HEK293 (cell line): ENCODE measurements around the gene MRPL54.

ENCODE experiments used
- BCL6B ChIP-seq: fragments of 450-650 bp; formaldehyde crosslinking; IDR thresholded peaks from 2 replicates; pipeline ENCODE4 v1.5.1; 2017; ENCODE audit warnings: missing biosample characterization, missing genetic modification characterization
- SALL2 ChIP-seq: fragments of 450-650 bp; formaldehyde crosslinking; IDR thresholded peaks from 2 replicates; pipeline ENCODE4 v1.5.0; 2017; ENCODE audit warnings: missing biosample characterization, mild to moderate bottlenecking, missing genetic modification characterization, borderline replicate concordance
- SETDB1 ChIP-seq: IDR thresholded peaks from one replicate; pipeline ENCODE4 v1.6.1; 2017; ENCODE audit warnings: mild to moderate bottlenecking, low read length, moderate library complexity, mixed read lengths; ENCODE audit not compliant: insufficient read length
- ZNF311 ChIP-seq: fragments of 450-650 bp; formaldehyde crosslinking; IDR thresholded peaks from 2 replicates; pipeline ENCODE4 v1.5.1; 2017; ENCODE audit warnings: missing biosample characterization, missing genetic modification characterization, borderline replicate concordance
- ZNF664 ChIP-seq: fragments of 450-650 bp; formaldehyde crosslinking; IDR thresholded peaks from 2 replicates; pipeline ENCODE4 v1.5.1; 2016; ENCODE audit warnings: missing biosample characterization, missing genetic modification characterization
- ZSCAN18 ChIP-seq: fragments of 450-650 bp; formaldehyde crosslinking; IDR thresholded peaks from 2 replicates; pipeline ENCODE4 v1.5.1; 2016; ENCODE audit warnings: missing biosample characterization, missing genetic modification characterization

GRCh38 chr19:3750211-3750610 is 12.3 kb upstream of the MRPL54 start:
- TF ChIP-seq BCL6B (tag by site-specific recombination) = no peak
- TF ChIP-seq ZNF664 (tag by site-specific recombination) = no peak
- no peak for TF ChIP-seq SALL2 (tag by site-specific recombination)
- TF ChIP-seq ZNF311 = no peak
- TF ChIP-seq ZSCAN18 (tag by site-specific recombination) = no peak
- no peak for TF ChIP-seq SETDB1
